Activated CD8-positive, alpha-beta memory T cell treated with anti-CD3 and anti-CD28 coated beads for 4 hours (primary cell): Measurements from ENCODE around the gene STOML1.

Experiments
- DNase-seq, 2 donors: peaks; one replicate each; pipeline ENCODE4 v3.0.0-alpha.2; 2020; ENCODE audit warnings: low read depth in 2 of 2

The STOML1 gene

GRCh38 chr15:73991726-73992593, at the start of gene STOML1:
STOML1 (minus strand) TSS chr15:73992295; CDS start chr15:73992223, 72 bp downstream.
- DNase-seq, result peak; percentile 86

GRCh38 chr15:74041311-74041756, 49.2 kb upstream of the STOML1 start:
- no peak for DNase-seq

- DNase-seq, result no peak
Measured at GRCh38 chr15:74040109-74040850, 48.2 kb upstream of the STOML1 start.

- no peak for DNase-seq
Measured at GRCh38 chr15:74039656-74040010, 47.5 kb upstream of the STOML1 start.

- no peak for DNase-seq
Measured at GRCh38 chr15:74038707-74039655, 46.9 kb upstream of the STOML1 start.

- no peak for DNase-seq
Measured at GRCh38 chr15:74037171-74038117, 45.3 kb upstream of the STOML1 start.

GRCh38 chr15:74036271-74037170, 44.4 kb upstream of the STOML1 start:
- DNase-seq, result no peak

- no peak for DNase-seq
Measured at GRCh38 chr15:74035121-74036017, 43.3 kb upstream of the STOML1 start.

- no peak for DNase-seq
Measured at GRCh38 chr15:74034206-74034755, 42.2 kb upstream of the STOML1 start.

- no peak for DNase-seq
Measured at GRCh38 chr15:74032606-74033561, 40.8 kb upstream of the STOML1 start.

- no peak for DNase-seq
Measured at GRCh38 chr15:74032046-74032445, 40.0 kb upstream of the STOML1 start.

GRCh38 chr15:74028646-74029045, 36.6 kb upstream of the STOML1 start:
- DNase-seq, result no peak

GRCh38 chr15:74027688-74028087, 35.6 kb upstream of the STOML1 start:
- no peak for DNase-seq

GRCh38 chr15:74025436-74025835, 33.3 kb upstream of the STOML1 start:
- DNase-seq, result no peak

- DNase-seq, result no peak
Measured at GRCh38 chr15:74024687-74025086, 32.6 kb upstream of the STOML1 start.

- DNase-seq, result no peak
Measured at GRCh38 chr15:74022706-74023470, 30.8 kb upstream of the STOML1 start.
